ENCODE measurements around the gene CFAP20DC. TPM values are rescaled to one million over a fixed set of nuclear protein-coding genes. Genes with fewer than 3 reads are reported as not detected.

CFAP20DC gene
- total and polyA plus RNA-seq, 2 of the 4 experiments (the other 2 are of a cell fraction), result 1.2 to 1.6 TPM

DNA sequence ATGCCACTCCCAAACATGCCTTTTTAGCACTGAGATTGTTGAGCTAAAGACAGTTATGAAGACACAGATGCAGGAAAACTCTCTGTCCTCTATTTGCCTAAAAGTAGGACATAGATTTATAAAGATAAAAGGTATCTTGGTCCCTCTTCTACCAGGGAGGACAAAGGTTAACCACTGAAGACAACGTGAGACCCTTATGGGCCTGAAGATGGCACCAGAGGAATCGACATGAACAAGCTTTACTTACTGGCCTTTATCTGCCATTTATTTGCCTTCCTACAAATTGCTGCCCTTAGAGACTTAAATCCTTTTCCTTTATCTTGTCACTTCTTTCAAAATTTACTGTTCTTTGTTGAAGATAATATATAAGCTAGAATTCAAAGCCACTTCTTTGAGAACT is 273.6 kb downstream of the CFAP20DC start:
- in situ Hi-C loops (cut with MboI; ENCODE audit: low sequenced_read_pairs), result no loop called here
- Histone ChIP-seq H3K36me3 (ENCODE audit: control insufficient read depth, insufficient read depth, low read length) (no peaks in the 10 kb centered on the region), H3K9ac (ENCODE audit: low read depth, low read length) (no peak overlapping the region), H3K4me2 (ENCODE audit: low read depth, low read length) (no peak overlapping the region), H2BK5ac (ENCODE audit: low read depth, low read length, poor library complexity, severe bottlenecking) (no peak overlapping the region), H4K91ac (ENCODE audit: insufficient read depth, low read depth, low read length) (no peak overlapping the region), H3K4me3 (ENCODE audit: insufficient read depth, low read depth, low read length) (no peak overlapping the region), H2AFZ (replicated peaks; ENCODE audit: low read length, poor library complexity) (no peak overlapping the region), H4K20me1 (ENCODE audit: insufficient read depth, low read length) (no peaks in the 10 kb centered on the region), H3K23ac (ENCODE audit: low read depth, low read length) (no peak overlapping the region), H3K14ac (replicated peaks; ENCODE audit: low read depth, low read length) (no peak overlapping the region), H3K27ac (ENCODE audit: insufficient read depth, low read length) (no peak overlapping the region), H3K27me3 (ENCODE audit: control insufficient read depth, insufficient read depth, low read length) (no peaks in the 10 kb centered on the region), H4K5ac (ENCODE audit: low read depth, low read length) (no peak overlapping the region), H2BK20ac (ENCODE audit: low read depth, low read length) (no peak overlapping the region), H3K4ac (ENCODE audit: low read depth, low read length) (no peak overlapping the region), H2BK120ac (ENCODE audit: low read depth, low read length) (no peak overlapping the region), H3K4me1 (ENCODE audit: control insufficient read depth, insufficient read depth, low read length) (no peaks in the 10 kb centered on the region), H3K18ac (ENCODE audit: low read depth, low read length) (no peak overlapping the region), H3K9me1 (ENCODE audit: insufficient read depth, low read length) (no peaks in the 10 kb centered on the region), H2AK9ac (replicated peaks; ENCODE audit: low read depth, low read length, poor library complexity) (no peak overlapping the region), H2BK15ac (ENCODE audit: low read depth, low read length) (no peak overlapping the region), H2AK5ac (ENCODE audit: low read depth, low read length) (no peak overlapping the region), H4K8ac (ENCODE audit: low read depth in 2 of 2, low read length in 2 of 2) (no peak overlapping the region), H3K56ac (ENCODE audit: extremely low read depth, insufficient read depth, low read length) (no peak overlapping the region), H3K79me1 (ENCODE audit: low read depth in 1 of 2, low read length in 2 of 2) (no peaks in the 10 kb centered on the region), H3K9me3 (ENCODE audit: control insufficient read depth, insufficient read depth, low read length) (0 out of 2 replicates have a peak, but pooled peaks cover 3% of the 10 kb centered on the region)
- DNase-seq (no peak), ATAC-seq (ENCODE audit: low read depth) (no peak)
- dilution Hi-C loops (cut with HindIII; ENCODE audit: low sequenced_read_pairs, unreplicated experiment), result no loop called here
- no peak for TF ChIP-seq NFE2L2 (IDR thresholded peaks at IDR 0.05; ENCODE audit: low read depth, low read length)
- TF ChIP-seq, protein P1, sequence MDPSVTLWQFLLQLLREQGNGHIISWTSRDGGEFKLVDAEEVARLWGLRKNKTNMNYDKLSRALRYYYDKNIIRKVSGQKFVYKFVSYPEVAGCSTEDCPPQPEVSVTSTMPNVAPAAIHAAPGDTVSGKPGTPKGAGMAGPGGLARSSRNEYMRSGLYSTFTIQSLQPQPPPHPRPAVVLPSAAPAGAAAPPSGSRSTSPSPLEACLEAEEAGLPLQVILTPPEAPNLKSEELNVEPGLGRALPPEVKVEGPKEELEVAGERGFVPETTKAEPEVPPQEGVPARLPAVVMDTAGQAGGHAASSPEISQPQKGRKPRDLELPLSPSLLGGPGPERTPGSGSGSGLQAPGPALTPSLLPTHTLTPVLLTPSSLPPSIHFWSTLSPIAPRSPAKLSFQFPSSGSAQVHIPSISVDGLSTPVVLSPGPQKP (IDR thresholded peaks at IDR 0.05; ENCODE audit: borderline replicate concordance, low read depth, low read length), result no peak
- TF ChIP-seq MXI1 (IDR thresholded peaks at IDR 0.05; ENCODE audit: borderline replicate concordance, low read depth, low read length), result no peak
- no peak for TF ChIP-seq POLR2A (IDR thresholded peaks at IDR 0.05; ENCODE audit: low read depth, low read length)
- no peak for TF ChIP-seq CTCF (conservative IDR thresholded peaks at IDR 0.05; ENCODE audit: low read depth, low read length)
- TF ChIP-seq CEBPB (IDR thresholded peaks at IDR 0.05; ENCODE audit: low read depth, low read length), result no peak
- no peak for TF ChIP-seq CHD1 (IDR thresholded peaks at IDR 0.05; ENCODE audit: low read depth, low read length)
- TF ChIP-seq MAZ (IDR thresholded peaks at IDR 0.05; ENCODE audit: borderline replicate concordance, low read depth, low read length), result no peak
- no peak for TF ChIP-seq MAFK (IDR thresholded peaks at IDR 0.05; ENCODE audit: low read depth, low read length)
- TF ChIP-seq RAD21 (IDR thresholded peaks at IDR 0.05; ENCODE audit: low read length), result no peak
- no peak for TF ChIP-seq RFX5 (IDR thresholded peaks at IDR 0.05; ENCODE audit: low read depth, low read length)
- BruUV-seq (replicated peaks), result no TSS peak
- 40% methylated on average over 1 of the region's 2 CpGs; no CpG with 5 or more reads in 1 of the 2 experiments for WGBS, 2 experiments (ENCODE audit: extremely low coverage in 2 of 2, insufficient read length in 1 of 2)
- POLR2A ChIA-PET (ENCODE audit: unreplicated experiment), result no interaction called here
- intact Hi-C loops (cut with micrococcal nuclease), result no loop called here
- CTCF ChIA-PET, result no interaction called here
